ENCODE data around the gene HJURP.

The HJURP gene

DNA sequence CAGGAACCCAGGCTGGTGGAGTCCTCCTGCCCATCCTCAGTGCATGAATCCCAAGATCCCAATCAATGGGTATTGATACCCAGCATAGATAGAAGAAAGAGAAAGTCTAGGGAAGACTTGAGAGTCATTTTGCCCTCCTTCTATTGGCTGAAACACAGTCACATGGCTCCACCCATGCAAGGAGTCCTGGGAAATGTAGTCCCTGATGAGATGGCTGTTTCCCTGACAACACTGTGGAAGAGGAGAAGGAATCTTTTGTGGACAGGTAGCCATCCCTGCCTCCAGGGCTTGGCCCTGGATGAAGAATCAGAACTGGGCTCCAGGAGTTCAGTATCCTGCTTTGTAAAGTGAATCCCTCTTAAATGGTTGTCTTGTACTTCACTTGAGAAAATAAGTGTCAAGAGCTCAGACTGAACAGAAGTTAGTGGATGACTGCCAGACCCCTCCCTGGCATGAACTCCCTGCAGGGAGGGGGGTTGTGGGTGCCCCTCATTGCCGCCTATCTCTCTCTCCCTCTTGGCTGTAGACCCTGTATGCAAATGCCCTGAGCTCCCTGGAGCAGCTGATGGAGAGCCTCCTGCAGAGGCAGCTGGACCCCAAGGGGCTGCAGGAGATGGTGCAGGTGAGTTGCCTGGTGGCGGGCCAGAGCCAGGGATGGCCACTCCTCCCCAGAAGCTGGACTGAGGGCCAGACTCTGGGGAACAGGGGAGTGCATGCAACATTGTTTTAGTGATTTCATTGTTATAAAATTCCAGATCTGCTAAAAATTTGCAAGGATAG lies 40.1 kb downstream of the HJURP start:
- no peak overlapping the region for H3K4me2 ChIP-seq
- no peaks in the 10 kb centered on the region for H4K20me1 ChIP-seq (ENCODE audit: insufficient read depth)
- TF ChIP-seq, protein P1, sequence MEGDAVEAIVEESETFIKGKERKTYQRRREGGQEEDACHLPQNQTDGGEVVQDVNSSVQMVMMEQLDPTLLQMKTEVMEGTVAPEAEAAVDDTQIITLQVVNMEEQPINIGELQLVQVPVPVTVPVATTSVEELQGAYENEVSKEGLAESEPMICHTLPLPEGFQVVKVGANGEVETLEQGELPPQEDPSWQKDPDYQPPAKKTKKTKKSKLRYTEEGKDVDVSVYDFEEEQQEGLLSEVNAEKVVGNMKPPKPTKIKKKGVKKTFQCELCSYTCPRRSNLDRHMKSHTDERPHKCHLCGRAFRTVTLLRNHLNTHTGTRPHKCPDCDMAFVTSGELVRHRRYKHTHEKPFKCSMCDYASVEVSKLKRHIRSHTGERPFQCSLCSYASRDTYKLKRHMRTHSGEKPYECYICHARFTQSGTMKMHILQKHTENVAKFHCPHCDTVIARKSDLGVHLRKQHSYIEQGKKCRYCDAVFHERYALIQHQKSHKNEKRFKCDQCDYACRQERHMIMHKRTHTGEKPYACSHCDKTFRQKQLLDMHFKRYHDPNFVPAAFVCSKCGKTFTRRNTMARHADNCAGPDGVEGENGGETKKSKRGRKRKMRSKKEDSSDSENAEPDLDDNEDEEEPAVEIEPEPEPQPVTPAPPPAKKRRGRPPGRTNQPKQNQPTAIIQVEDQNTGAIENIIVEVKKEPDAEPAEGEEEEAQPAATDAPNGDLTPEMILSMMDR (conservative IDR thresholded peaks at IDR 0.05; ENCODE audit: low read depth, low read length): no peak
- no peaks in the 10 kb centered on the region for H3K4me1 ChIP-seq (ENCODE audit: low read depth, poor library complexity, severe bottlenecking)
- H3K36me3 ChIP-seq (ENCODE audit: insufficient read depth): no peaks in the 10 kb centered on the region
- no peak overlapping the region for H3K4me3 ChIP-seq (IDR thresholded peaks at IDR 0.05; ENCODE audit: insufficient read depth, low read depth, low read length)
- no peak overlapping the region for H3K27ac ChIP-seq
- H3K79me2 ChIP-seq (ENCODE audit: insufficient read depth, low read depth): no peaks in the 10 kb centered on the region
- no peak overlapping the region for H2AFZ ChIP-seq (ENCODE audit: low read depth)
- no peaks in the 10 kb centered on the region for H3K27me3 ChIP-seq (ENCODE audit: insufficient read depth, low read depth)
- H3K9ac ChIP-seq: no peak overlapping the region

DNA sequence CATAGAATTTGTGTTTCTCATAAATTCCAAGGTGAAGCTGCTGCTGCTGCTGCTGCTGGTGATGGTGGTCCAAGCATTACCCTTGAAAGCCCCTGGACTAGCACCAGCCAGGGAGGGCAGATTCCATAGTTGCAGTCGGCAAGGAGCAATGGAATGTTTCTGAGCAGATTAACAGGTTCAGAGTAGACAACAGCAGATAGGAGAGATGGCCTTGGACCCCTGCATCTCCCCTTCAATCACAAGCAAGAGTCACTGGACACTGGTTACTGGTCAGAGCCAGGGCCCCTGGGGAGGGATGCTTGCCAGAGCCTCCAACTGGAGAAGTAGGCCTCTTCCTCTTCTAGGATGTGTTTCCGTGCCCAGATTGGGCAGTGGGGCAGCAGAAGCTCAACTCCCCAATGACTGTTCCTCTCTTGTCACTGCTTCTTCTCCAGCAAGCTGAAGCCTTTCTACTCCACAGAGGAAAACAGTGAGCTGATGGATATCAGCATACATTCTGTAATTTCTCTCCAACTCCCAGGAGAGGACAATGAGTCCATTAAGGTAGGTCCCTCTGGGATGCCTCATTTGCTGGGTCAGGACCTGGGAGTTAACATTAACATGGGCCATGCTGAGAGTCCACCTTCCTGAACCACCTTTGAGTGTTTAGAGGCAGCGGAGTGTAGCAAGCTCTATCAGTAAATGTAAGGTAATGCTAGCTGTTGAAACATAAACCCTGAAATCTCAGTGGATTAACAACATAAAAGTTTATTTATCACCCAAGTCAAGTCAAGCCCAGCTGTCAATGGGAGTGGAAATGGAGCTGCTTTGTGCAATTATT lies 40.9 kb downstream of the HJURP start:
- H3K9ac ChIP-seq: no peak overlapping the region
- H3K27me3 ChIP-seq (ENCODE audit: insufficient read depth, low read depth): no peaks in the 10 kb centered on the region
- no peaks in the 10 kb centered on the region for H3K79me2 ChIP-seq (ENCODE audit: insufficient read depth, low read depth)
- H3K36me3 ChIP-seq (ENCODE audit: insufficient read depth): no peaks in the 10 kb centered on the region
- H4K20me1 ChIP-seq (ENCODE audit: insufficient read depth): no peaks in the 10 kb centered on the region
- H3K4me1 ChIP-seq (ENCODE audit: low read depth, poor library complexity, severe bottlenecking): no peaks in the 10 kb centered on the region
- H3K27ac ChIP-seq: no peak overlapping the region
- TF ChIP-seq, protein P1 (conservative IDR thresholded peaks at IDR 0.05; ENCODE audit: low read depth, low read length): no peak
- no peak overlapping the region for H3K4me2 ChIP-seq
- H2AFZ ChIP-seq (ENCODE audit: low read depth): no peak overlapping the region
- no peak overlapping the region for H3K4me3 ChIP-seq (IDR thresholded peaks at IDR 0.05; ENCODE audit: insufficient read depth, low read depth, low read length)

DNA sequence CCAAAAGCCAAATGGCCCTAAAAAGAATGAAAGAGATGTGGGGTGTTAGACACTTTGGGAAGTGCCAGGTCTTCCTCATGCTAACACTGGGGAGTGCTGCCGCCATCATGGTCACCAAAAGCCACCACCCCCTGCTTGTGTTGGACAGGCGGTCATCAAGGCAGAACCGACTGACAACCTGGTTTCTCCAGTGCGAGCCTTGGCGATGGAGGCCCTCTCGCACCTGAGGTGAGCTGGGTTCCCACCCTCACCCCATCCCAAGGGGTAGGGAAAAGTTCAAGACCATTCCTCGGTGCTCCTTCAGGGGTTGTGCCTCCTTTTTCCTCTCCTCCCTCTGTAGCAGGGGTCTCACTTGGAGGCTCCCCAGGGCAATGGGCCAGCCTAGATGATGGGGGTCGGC lies 42.6 kb downstream of the HJURP start:
- TF ChIP-seq, protein P1 (conservative IDR thresholded peaks at IDR 0.05; ENCODE audit: low read depth, low read length): no peak
- H3K27me3 ChIP-seq (ENCODE audit: insufficient read depth, low read depth): no peaks in the 10 kb centered on the region
- H3K4me3 ChIP-seq (IDR thresholded peaks at IDR 0.05; ENCODE audit: insufficient read depth, low read depth, low read length): no peak overlapping the region
- H2AFZ ChIP-seq (ENCODE audit: low read depth): no peak overlapping the region
- no peaks in the 10 kb centered on the region for H3K79me2 ChIP-seq (ENCODE audit: insufficient read depth, low read depth)
- no peaks in the 10 kb centered on the region for H3K4me1 ChIP-seq (ENCODE audit: low read depth, poor library complexity, severe bottlenecking)
- H3K36me3 ChIP-seq (ENCODE audit: insufficient read depth): no peaks in the 10 kb centered on the region
- no peak overlapping the region for H3K9ac ChIP-seq
- H3K4me2 ChIP-seq: no peak overlapping the region
- H4K20me1 ChIP-seq (ENCODE audit: insufficient read depth): no peaks in the 10 kb centered on the region
- no peak overlapping the region for H3K27ac ChIP-seq

DNA sequence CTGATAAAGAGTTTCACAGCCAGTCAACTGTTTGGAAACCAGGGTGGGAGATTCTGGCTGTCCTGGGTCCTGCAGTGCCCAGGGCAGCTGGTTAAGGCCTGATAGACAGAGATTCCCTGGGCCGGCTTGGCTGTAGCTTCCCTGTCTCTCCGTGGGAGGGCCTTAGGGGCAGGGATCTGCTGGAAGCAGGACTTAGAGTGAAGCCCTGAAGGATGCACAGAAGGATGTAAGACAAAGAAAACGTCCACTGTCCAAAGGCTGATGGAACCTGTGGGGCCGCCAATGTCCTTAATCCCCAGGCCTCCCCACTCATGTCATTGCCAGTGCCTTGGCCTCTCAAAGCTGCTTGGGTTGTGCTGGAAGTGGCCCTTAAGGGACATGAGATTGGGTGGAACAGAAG lies 43.2 kb downstream of the HJURP start:
- Histone ChIP-seq H4K20me1 (ENCODE audit: insufficient read depth) (no peaks in the 10 kb centered on the region), H3K79me2 (ENCODE audit: insufficient read depth, low read depth) (no peaks in the 10 kb centered on the region), H3K4me1 (ENCODE audit: low read depth, poor library complexity, severe bottlenecking) (no peaks in the 10 kb centered on the region), H3K27me3 (ENCODE audit: insufficient read depth, low read depth) (no peaks in the 10 kb centered on the region), H3K36me3 (ENCODE audit: insufficient read depth) (no peaks in the 10 kb centered on the region), H3K27ac (no peak overlapping the region), H3K9ac (no peak overlapping the region), H3K4me3 (IDR thresholded peaks at IDR 0.05; ENCODE audit: insufficient read depth, low read depth, low read length) (no peak overlapping the region), H2AFZ (ENCODE audit: low read depth) (no peak overlapping the region), H3K4me2 (no peak overlapping the region)
- TF ChIP-seq, protein P1 (conservative IDR thresholded peaks at IDR 0.05; ENCODE audit: low read depth, low read length): no peak

All from KMS-11 (cell line).